GM12891 (cell line): Measurements from ENCODE around the gene OR2F1. TPM values are rescaled to one million over a fixed set of nuclear protein-coding genes. Genes with fewer than 3 reads are reported as not detected.

Experiments
- DNase-seq: peaks from one replicate; pipeline ENCODE4 v3.0.0; 2011; ENCODE audit warnings: low spot score; ENCODE audit not compliant: insufficient read length
- FAIRE-seq: peaks from 2 replicates; lab custom pipeline; 2011; peaks lifted over from hg19 to GRCh38; lab: Jason Lieb, UNC
- PAX5 ChIP-seq: IDR thresholded peaks from 2 replicates; pipeline ENCODE4 v1.6.1; 2011; ENCODE audit warnings: low read length, moderate library complexity, mild to moderate bottlenecking; ENCODE audit not compliant: insufficient read depth, severe bottlenecking
- POLR2A ChIP-seq: IDR thresholded peaks from 2 replicates; pipeline ENCODE4 v1.6.1; 2011; ENCODE audit warnings: low read depth, low read length, control low read depth
- POLR2AphosphoS5 ChIP-seq: IDR thresholded peaks from 2 replicates; pipeline ENCODE4 v1.6.1; 2011; ENCODE audit warnings: low read depth, low read length, control low read depth
- POU2F2 ChIP-seq: IDR thresholded peaks from 2 replicates; pipeline ENCODE4 v1.6.1; 2011; ENCODE audit warnings: low read depth, mild to moderate bottlenecking, control low read depth, low read length, moderate library complexity
- SPI1 ChIP-seq: IDR thresholded peaks from 2 replicates; pipeline ENCODE4 v1.6.1; 2011; ENCODE audit warnings: low read depth, low read length, control low read depth
- TAF1 ChIP-seq: IDR thresholded peaks from 2 replicates; pipeline ENCODE4 v1.6.1; 2011; ENCODE audit warnings: low read depth, low read length, control low read depth
- polyA plus RNA-seq: library from polyadenylated mRNA; unstranded; fragments of >200 nt; gene quantifications from one replicate; pipeline ENCODE4 v1.2.1, GENCODE V29; 2012; ENCODE audit warnings: low read depth, missing spikeins, inconsistent platforms; ENCODE audit not compliant: missing spikeins

OR2F1 gene
- polyA plus RNA-seq = not detected

GRCh38 chr7:143954544-143954943 is at the start of gene OR2F1:
Gene OR2F1, plus strand, starts transcription at chr7:143954844. Its CDS starts 5,127 bp downstream, at chr7:143959971.
- DNase-seq (no peak), FAIRE-seq (no peak)
- TF ChIP-seq TAF1 = no peak

GRCh38 chr7:143905509-143905908 is 49.1 kb upstream of the OR2F1 start:
- DNase-seq = no peak
- FAIRE-seq = no peak
- TF ChIP-seq TAF1 = no peak
- no peak for TF ChIP-seq PAX5
- TF ChIP-seq POLR2AphosphoS5 = no peak
- TF ChIP-seq POU2F2 = no peak
- TF ChIP-seq POLR2A = no peak
- no peak for TF ChIP-seq SPI1

- DNase-seq (no peak), FAIRE-seq (no peak)
- TF ChIP-seq TAF1 = no peak
- TF ChIP-seq POU2F2 = no peak
- no peak for TF ChIP-seq SPI1
- no peak for TF ChIP-seq POLR2AphosphoS5
- TF ChIP-seq POLR2A = no peak
- no peak for TF ChIP-seq PAX5
Measured at GRCh38 chr7:143906151-143906550, 48.5 kb upstream of the OR2F1 start.

- no peak for TF ChIP-seq POU2F2
- no peak for TF ChIP-seq TAF1
- no peak for TF ChIP-seq POLR2AphosphoS5
- no peak for TF ChIP-seq PAX5
- TF ChIP-seq SPI1 = no peak
- no peak for TF ChIP-seq POLR2A
- FAIRE-seq (no peak), DNase-seq (no peak)
Measured at GRCh38 chr7:143906895-143907294, 47.7 kb upstream of the OR2F1 start.

- DNase-seq = no peak
- TF ChIP-seq POU2F2 (no peak), POLR2AphosphoS5 (no peak), PAX5 (no peak), SPI1 (no peak), POLR2A (no peak)
- FAIRE-seq = no peak
Measured at GRCh38 chr7:143908120-143908519, 46.5 kb upstream of the OR2F1 start.

GRCh38 chr7:143909863-143910262 is 44.8 kb upstream of the OR2F1 start:
- DNase-seq (no peak), FAIRE-seq (no peak)
- TF ChIP-seq POU2F2 = no peak
- TF ChIP-seq POLR2A = no peak
- no peak for TF ChIP-seq TAF1
- no peak for TF ChIP-seq SPI1
- no peak for TF ChIP-seq PAX5
- no peak for TF ChIP-seq POLR2AphosphoS5

- DNase-seq = no peak
- FAIRE-seq = no peak
- no peak for TF ChIP-seq SPI1
- TF ChIP-seq POU2F2 = no peak
- TF ChIP-seq PAX5 = no peak
- no peak for TF ChIP-seq POLR2AphosphoS5
- TF ChIP-seq POLR2A = no peak
- no peak for TF ChIP-seq TAF1
Measured at GRCh38 chr7:143910473-143911248, 44.0 kb upstream of the OR2F1 start.

- TF ChIP-seq POU2F2 = no peak
- no peak for TF ChIP-seq POLR2A
- TF ChIP-seq SPI1 = no peak
- TF ChIP-seq TAF1 = no peak
- no peak for TF ChIP-seq PAX5
- TF ChIP-seq POLR2AphosphoS5 = no peak
- DNase-seq (no peak), FAIRE-seq (no peak)
Measured at GRCh38 chr7:143913945-143914615, 40.6 kb upstream of the OR2F1 start.

- no peak for FAIRE-seq
- no peak for DNase-seq
- TF ChIP-seq POU2F2 (no peak), SPI1 (no peak), POLR2A (no peak), POLR2AphosphoS5 (no peak), PAX5 (no peak), TAF1 (no peak)
Measured at GRCh38 chr7:143914938-143915652, 39.5 kb upstream of the OR2F1 start.
